ENCODE data around the gene GPD2.

Gene GPD2

DNA sequence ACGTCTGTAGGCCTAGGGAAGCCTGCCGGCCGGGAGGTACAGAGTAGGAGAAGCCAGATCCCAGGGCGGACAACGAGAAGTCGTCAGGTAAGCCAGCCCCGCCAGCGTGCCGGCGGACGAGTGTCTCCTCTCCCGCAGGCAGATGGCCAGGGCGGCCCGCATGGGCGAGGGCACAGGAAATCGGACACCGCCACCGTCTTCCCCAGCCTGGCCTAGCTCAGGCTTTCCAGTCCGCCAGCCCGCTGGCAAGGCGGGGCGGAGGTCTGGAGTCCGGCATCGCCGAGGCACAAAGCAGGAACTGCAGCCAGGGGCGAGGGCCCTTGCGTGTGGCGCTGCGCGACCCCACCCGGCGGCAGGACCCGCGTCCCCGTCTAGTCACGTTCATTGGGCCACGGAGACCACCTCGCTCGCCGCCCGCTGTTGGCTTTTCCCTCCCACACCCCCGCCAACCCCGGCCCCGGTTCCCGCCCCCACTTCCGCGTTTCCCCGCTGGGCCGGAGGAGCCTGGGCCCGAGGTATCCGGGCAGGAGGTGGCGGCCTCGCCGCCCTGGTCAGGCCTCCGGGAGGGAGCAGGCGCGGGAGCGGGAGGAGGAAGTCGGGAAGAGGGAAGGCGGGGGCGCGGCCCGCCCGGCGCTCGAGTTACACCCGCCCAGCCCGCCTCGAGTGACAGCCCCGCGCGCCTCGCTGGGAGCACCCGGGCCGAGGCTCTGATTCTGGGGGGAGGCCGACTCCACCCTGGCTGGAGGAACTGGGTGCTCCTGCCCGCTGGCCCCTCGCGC lies at the start of gene GPD2:
Gene GPD2 (plus strand): TSS at position 662 of the 779 bp plus-strand sequence. CDS start 39,727 bp downstream, outside the sequence.
- peak; percentile 62 for DNase-seq

GRCh38 chr2:156394033-156394741 lies 42.0 kb upstream of the GPD2 start:
- DNase-seq, result no peak

GRCh38 chr2:156396126-156396525 lies 40.1 kb upstream of the GPD2 start:
- no peak for DNase-seq

- no peak for DNase-seq
Measured at GRCh38 chr2:156397229-156397628, 39.0 kb upstream of the GPD2 start.

GRCh38 chr2:156398176-156398575 lies 38.0 kb upstream of the GPD2 start:
- no peak for DNase-seq

- peak; percentile 2 for DNase-seq
Measured at GRCh38 chr2:156399224-156399949, 36.8 kb upstream of the GPD2 start.

DNA sequence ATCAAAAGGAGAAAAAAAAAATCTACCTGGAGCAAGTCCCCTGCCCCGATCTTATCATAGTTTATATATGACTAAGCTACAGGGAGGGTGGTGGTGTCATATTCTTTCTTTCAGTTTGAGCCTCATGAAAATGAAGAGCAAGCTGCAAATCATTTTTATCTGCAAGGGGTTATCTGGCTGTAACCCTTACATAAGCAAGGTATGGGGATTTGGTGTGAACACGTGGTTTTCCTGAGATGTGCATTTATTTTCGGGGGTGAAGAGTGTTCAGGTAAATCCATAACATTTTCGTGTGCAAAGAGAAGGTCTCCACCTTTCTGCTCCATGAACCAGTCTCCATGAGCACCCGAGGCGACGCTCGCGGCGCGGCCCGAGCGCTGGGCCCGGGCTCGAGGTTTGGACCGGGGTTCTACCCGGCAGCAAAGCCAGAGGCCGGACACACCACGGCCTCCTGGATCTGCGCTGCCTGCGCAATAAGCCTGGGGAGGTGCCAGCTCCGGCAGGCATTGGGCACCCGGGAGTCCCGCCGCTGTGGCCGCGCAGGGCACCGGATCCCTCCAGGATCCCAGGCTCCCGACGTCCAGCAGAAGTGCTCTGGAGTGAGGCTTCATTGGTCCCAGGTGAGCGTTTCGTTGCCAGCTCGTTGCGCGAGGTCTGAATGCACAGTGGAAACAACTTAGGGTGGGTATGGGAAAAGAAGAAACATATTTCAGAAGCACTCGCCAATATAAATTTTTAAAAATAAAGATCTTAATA lies 36.1 kb upstream of the GPD2 start:
- peak; percentile 39 for DNase-seq

- DNase-seq, result peak; percentile 92
Measured at GRCh38 chr2:156400706-156401678, 35.2 kb upstream of the GPD2 start.

DNA sequence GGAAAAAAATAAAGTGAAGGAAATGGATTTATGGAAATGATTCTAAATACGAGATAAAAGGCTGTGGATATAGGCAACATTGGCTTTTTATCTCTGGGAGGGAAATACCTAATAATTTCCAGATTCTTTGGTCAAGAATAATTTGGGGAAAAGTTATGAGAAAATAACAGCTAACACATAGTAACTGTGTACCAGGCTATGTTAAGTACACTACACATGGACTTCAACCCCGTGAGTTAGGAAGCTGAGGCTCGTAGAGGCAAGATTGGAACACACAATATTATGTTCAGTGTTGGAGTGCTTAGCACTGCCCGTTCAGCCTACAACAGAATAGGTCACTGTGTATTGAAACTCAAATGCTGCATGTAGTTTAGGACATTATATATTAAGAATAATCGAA lies 34.3 kb upstream of the GPD2 start:
- no peak for DNase-seq

- peak; percentile 14 for DNase-seq
Measured at GRCh38 chr2:156405586-156405985, 30.6 kb upstream of the GPD2 start.

DNA sequence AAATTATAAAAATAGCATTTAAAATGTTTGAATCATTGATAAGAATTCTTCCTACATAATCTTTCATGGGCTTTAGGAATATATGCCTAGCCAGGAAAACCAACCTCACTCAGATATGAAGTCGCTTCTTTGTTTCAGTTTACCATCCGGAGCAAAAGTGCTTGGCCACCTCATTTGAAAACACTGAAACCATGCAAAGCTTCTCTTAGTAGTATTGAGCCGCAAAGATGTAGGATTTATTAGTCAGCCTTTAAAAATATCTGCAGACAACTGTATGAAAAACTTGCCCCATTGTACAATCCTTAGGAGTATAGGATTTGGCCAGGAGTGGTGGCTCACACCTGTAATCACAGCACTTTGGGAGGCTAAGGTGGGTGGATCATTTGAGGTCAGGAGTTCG lies 24.3 kb upstream of the GPD2 start:
- DNase-seq, result no peak

- DNase-seq, result no peak
Measured at GRCh38 chr2:156421851-156422250, 14.3 kb upstream of the GPD2 start.

DNA sequence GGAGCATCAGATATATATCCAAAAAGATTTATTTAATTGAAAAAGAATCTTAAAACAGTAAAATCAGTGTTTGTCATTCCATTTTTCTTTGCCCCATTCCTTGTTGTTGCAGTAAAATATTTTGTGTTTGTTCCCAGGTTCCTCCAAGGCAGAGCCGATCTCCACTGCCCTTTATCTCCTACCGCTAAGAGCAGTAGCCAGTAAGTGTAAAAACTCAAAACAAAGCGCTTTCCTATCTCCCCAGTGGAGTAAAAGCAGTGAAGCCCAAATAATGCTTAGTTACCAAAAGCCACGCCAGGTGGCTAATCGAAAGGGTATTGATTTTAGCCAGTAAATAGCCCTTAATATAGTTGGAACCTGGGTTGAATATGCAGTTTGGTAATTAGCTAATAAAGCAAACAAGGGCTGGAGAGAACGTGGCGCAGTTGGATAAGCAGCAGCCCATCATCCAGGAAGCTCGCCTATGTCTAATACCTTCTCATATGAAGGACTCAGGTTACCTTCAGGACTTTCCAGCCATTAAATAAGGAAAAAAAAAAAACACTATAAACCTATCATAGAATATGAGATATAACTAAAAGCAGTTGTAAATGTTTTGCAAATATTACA lies 12.4 kb upstream of the GPD2 start:
- no peak for DNase-seq

DNA sequence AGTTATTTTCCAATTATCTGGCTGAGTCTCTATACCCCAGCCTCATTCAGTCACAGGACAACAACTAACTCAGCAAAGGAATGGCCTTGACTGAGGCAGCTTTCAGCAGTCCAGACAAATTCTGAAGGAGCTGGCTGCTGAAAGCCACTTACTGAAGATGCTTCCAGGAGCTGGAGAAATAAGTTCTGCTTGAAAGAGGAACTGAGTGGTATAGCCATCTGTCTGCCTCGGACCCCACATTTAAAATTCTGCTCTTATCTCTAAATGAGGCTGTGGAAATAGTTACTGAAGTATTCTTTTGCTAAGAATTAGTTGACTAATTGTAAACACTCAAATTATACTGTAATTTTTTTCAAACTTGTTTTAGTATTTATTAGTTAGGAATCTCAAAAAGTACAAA lies 9.1 kb upstream of the GPD2 start:
- no peak for DNase-seq

DNA sequence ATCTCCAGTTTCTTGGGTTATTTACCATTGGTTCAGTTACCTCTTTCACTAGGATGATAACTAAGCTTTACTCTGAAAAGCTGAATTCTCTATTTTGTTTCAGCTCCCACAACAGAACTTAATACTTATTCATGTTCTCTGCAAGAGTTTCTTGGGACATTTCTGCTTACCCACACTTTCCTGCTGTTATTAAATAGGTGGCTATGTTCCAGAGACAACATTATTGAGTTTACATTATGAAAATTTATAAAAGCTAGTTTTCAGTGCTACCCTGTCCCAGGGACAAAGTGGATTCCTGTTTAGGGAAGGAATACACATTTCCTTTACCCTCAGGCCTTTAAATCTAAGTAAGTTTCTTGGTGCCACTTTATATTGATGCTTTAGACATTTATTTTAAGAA lies 7.0 kb upstream of the GPD2 start:
- no peak for DNase-seq

- DNase-seq, result no peak
Measured at GRCh38 chr2:156430236-156430979, 5.8 kb upstream of the GPD2 start.

GRCh38 chr2:156430980-156431358 lies 5.2 kb upstream of the GPD2 start:
- no peak for DNase-seq

GRCh38 chr2:156434461-156435291 lies 1.5 kb upstream of the GPD2 start:
- peak; percentile 24 for DNase-seq

DNA sequence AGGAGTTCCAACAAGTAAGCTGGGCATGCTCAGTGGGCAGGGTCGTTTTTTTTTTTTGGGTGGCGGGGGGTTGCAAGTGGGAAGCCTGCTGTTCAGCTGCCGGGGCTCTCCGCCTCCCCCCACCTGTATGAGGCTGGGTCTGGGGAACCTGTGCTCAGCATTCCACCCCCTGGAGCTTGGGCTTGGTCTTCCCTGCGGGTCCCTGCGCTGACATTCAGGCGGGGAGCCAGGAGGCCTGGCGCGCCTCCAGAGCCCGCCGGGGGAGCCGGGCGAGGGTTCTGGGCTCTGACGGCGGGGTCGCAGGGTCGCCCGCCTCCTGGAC lies 822 bp upstream of the GPD2 start:
- DNase-seq, result no peak

All from CD4-positive, alpha-beta T cell treated with Interleukin-21 for 1 hour (primary cell).